ENCODE data around the gene RTN4. TPM values are rescaled to one million over a fixed set of nuclear protein-coding genes. Genes with fewer than 3 reads are reported as not detected.

Gene RTN4
- total and polyA plus RNA-seq, 5 donors from 2014 or later, result 84.2 to 151 (median 102) TPM

GRCh38 chr2:55031505-55031904, 18.7 kb downstream of the RTN4 start:
- Histone ChIP-seq H3K27ac (ENCODE audit: insufficient read depth, low read length, poor library complexity, severe bottlenecking) (no peak overlapping the region), H3K9me3 (ENCODE audit: control insufficient read depth in 2 of 2, low read length in 2 of 2) (no peaks in the 10 kb centered on the region), H3K4me3 (ENCODE audit: low read depth, low read length) (no peak overlapping the region), H3K4me1 (ENCODE audit: control insufficient read depth, insufficient read depth, low read length, poor library complexity, severe bottlenecking) (peaks cover 36% of the 10 kb centered on the region), H3K36me3 (ENCODE audit: control insufficient read depth, insufficient read depth, low read length) (no peaks in the 10 kb centered on the region), H3K27me3 (ENCODE audit: control insufficient read depth, insufficient read depth, low read length) (no peaks in the 10 kb centered on the region)
- Mint-ChIP-seq H3K4me1 (peaks cover 33 to 54% (median 51%) of the 10 kb centered on the region in 4 donors), H3K4me3 (no peak overlapping the region), H3K27me3 (no peaks in the 10 kb centered on the region), H3K27ac (peak overlapping the region in 2 of 3 donors; percentile 16 to 78), H3K9me3 (peaks cover 0 to 10% (median 3%) of the 10 kb centered on the region in 7 donors), H3K36me3 (peaks cover 3% of the 10 kb centered on the region)
- DNase-seq, result no peak
- ATAC-seq (ENCODE audit: low read depth in 2 of 2), result no peak

GRCh38 chr2:55030766-55031165, 19.5 kb downstream of the RTN4 start:
- H3K9me3 ChIP-seq (ENCODE audit: control insufficient read depth in 2 of 2, low read length in 2 of 2), result no peaks in the 10 kb centered on the region
- H3K27ac ChIP-seq (ENCODE audit: insufficient read depth, low read length, poor library complexity, severe bottlenecking), result no peak overlapping the region
- Mint-ChIP-seq H3K27ac (peak overlapping the region in 1 of 3 donors; percentile 14), H3K9me3 (peaks cover 0 to 7% (median 1%) of the 10 kb centered on the region in 7 donors), H3K4me3 (peak overlapping the region in 2 of 4 donors; percentile 23 to 51), H3K36me3 (peaks cover 3% of the 10 kb centered on the region), H3K4me1 (peaks cover 31 to 50% (median 47%) of the 10 kb centered on the region in 4 donors), H3K27me3 (no peaks in the 10 kb centered on the region)
- peaks cover 41% of the 10 kb centered on the region for H3K4me1 ChIP-seq (ENCODE audit: control insufficient read depth, insufficient read depth, low read length, poor library complexity, severe bottlenecking)
- no peak for ATAC-seq (ENCODE audit: low read depth in 2 of 2)
- no peak overlapping the region for H3K4me3 ChIP-seq (ENCODE audit: low read depth, low read length)
- H3K27me3 ChIP-seq (ENCODE audit: control insufficient read depth, insufficient read depth, low read length), result no peaks in the 10 kb centered on the region
- no peaks in the 10 kb centered on the region for H3K36me3 ChIP-seq (ENCODE audit: control insufficient read depth, insufficient read depth, low read length)
- no peak for DNase-seq

GRCh38 chr2:55029098-55029497, 21.2 kb downstream of the RTN4 start:
- H3K9me3 Mint-ChIP-seq, result no peaks in the 10 kb centered on the region
- peak overlapping the region; percentile 29 for H3K27ac ChIP-seq (ENCODE audit: insufficient read depth, low read length, poor library complexity, severe bottlenecking)
- no peaks in the 10 kb centered on the region for H3K36me3 ChIP-seq (ENCODE audit: control insufficient read depth, insufficient read depth, low read length)
- H3K27me3 ChIP-seq (ENCODE audit: control insufficient read depth, insufficient read depth, low read length), result no peaks in the 10 kb centered on the region
- H3K4me3 Mint-ChIP-seq, result peak overlapping the region in 2 of 4 donors; percentile 12 to 30
- ATAC-seq (ENCODE audit: low read depth in 2 of 2) (no peak), DNase-seq (no peak)
- H3K4me1 ChIP-seq (ENCODE audit: control insufficient read depth, insufficient read depth, low read length, poor library complexity, severe bottlenecking), result peaks cover 37% of the 10 kb centered on the region
- no peak overlapping the region for H3K4me3 ChIP-seq (ENCODE audit: low read depth, low read length)
- H3K27ac Mint-ChIP-seq, result peak overlapping the region in 1 of 3 donors; percentile 69
- H3K27me3 Mint-ChIP-seq, result no peaks in the 10 kb centered on the region
- H3K9me3 ChIP-seq (ENCODE audit: control insufficient read depth in 2 of 2, low read length in 2 of 2), result no peaks in the 10 kb centered on the region
- H3K36me3 Mint-ChIP-seq, result no peaks in the 10 kb centered on the region
- H3K4me1 Mint-ChIP-seq, result peaks cover 19 to 42% (median 34%) of the 10 kb centered on the region in 4 donors

- Histone ChIP-seq H3K4me1 (ENCODE audit: control insufficient read depth, insufficient read depth, low read length, poor library complexity, severe bottlenecking) (peaks cover 31% of the 10 kb centered on the region), H3K4me3 (ENCODE audit: low read depth, low read length) (no peak overlapping the region), H3K36me3 (ENCODE audit: control insufficient read depth, insufficient read depth, low read length) (no peaks in the 10 kb centered on the region), H3K9me3 (ENCODE audit: control insufficient read depth in 2 of 2, low read length in 2 of 2) (no peaks in the 10 kb centered on the region), H3K27ac (ENCODE audit: insufficient read depth, low read length, poor library complexity, severe bottlenecking) (no peak overlapping the region), H3K27me3 (ENCODE audit: control insufficient read depth, insufficient read depth, low read length) (no peaks in the 10 kb centered on the region)
- Mint-ChIP-seq H3K9me3 (no peaks in the 10 kb centered on the region), H3K4me3 (no peak overlapping the region), H3K36me3 (no peaks in the 10 kb centered on the region), H3K27ac (no peak overlapping the region), H3K27me3 (no peaks in the 10 kb centered on the region), H3K4me1 (peaks cover 13 to 33% (median 19%) of the 10 kb centered on the region in 4 donors)
- DNase-seq (no peak), ATAC-seq (ENCODE audit: low read depth in 2 of 2) (no peak)
Observed at GRCh38 chr2:55027226-55027625, 23.0 kb downstream of the RTN4 start.

GRCh38 chr2:55026202-55026601, 24.0 kb downstream of the RTN4 start:
- no peak overlapping the region for H3K4me3 ChIP-seq (ENCODE audit: low read depth, low read length)
- H3K27me3 ChIP-seq (ENCODE audit: control insufficient read depth, insufficient read depth, low read length), result no peaks in the 10 kb centered on the region
- peaks cover 6 to 30% (median 14%) of the 10 kb centered on the region in 4 donors for H3K4me1 Mint-ChIP-seq
- peaks cover 32% of the 10 kb centered on the region for H3K4me1 ChIP-seq (ENCODE audit: control insufficient read depth, insufficient read depth, low read length, poor library complexity, severe bottlenecking)
- H3K9me3 Mint-ChIP-seq, result no peaks in the 10 kb centered on the region
- no peaks in the 10 kb centered on the region for H3K36me3 ChIP-seq (ENCODE audit: control insufficient read depth, insufficient read depth, low read length)
- no peaks in the 10 kb centered on the region for H3K27me3 Mint-ChIP-seq
- ATAC-seq (ENCODE audit: low read depth in 2 of 2), result peak; percentile 17 to 37
- no peaks in the 10 kb centered on the region for H3K36me3 Mint-ChIP-seq
- no peak overlapping the region for H3K27ac ChIP-seq (ENCODE audit: insufficient read depth, low read length, poor library complexity, severe bottlenecking)
- DNase-seq, result peak in 1 of 3 donors; percentile 38
- H3K9me3 ChIP-seq (ENCODE audit: control insufficient read depth in 2 of 2, low read length in 2 of 2), result no peaks in the 10 kb centered on the region
- no peak overlapping the region for H3K27ac Mint-ChIP-seq
- H3K4me3 Mint-ChIP-seq, result no peak overlapping the region

- peaks cover under 1 to 26% (median 9%) of the 10 kb centered on the region in 4 donors for H3K4me1 Mint-ChIP-seq
- Histone ChIP-seq H3K27me3 (ENCODE audit: control insufficient read depth, insufficient read depth, low read length) (no peaks in the 10 kb centered on the region), H3K4me3 (ENCODE audit: low read depth, low read length) (no peak overlapping the region), H3K27ac (ENCODE audit: insufficient read depth, low read length, poor library complexity, severe bottlenecking) (no peak overlapping the region), H3K36me3 (ENCODE audit: control insufficient read depth, insufficient read depth, low read length) (no peaks in the 10 kb centered on the region), H3K9me3 (ENCODE audit: control insufficient read depth in 2 of 2, low read length in 2 of 2) (no peaks in the 10 kb centered on the region), H3K4me1 (ENCODE audit: control insufficient read depth, insufficient read depth, low read length, poor library complexity, severe bottlenecking) (peaks cover 32% of the 10 kb centered on the region)
- no peak for ATAC-seq (ENCODE audit: low read depth in 2 of 2)
- no peak for DNase-seq
- peak overlapping the region in 1 of 3 donors; percentile 69 for H3K27ac Mint-ChIP-seq
- peaks cover under 1% of the 10 kb centered on the region for H3K36me3 Mint-ChIP-seq
- H3K4me3 Mint-ChIP-seq, result peak overlapping the region in 2 of 4 donors; percentile 10 to 40
- H3K9me3 Mint-ChIP-seq, result no peaks in the 10 kb centered on the region
- H3K27me3 Mint-ChIP-seq, result no peaks in the 10 kb centered on the region
Observed at GRCh38 chr2:55025627-55026026, 24.6 kb downstream of the RTN4 start.

- Histone ChIP-seq H3K4me3 (ENCODE audit: low read depth, low read length) (no peak overlapping the region), H3K9me3 (ENCODE audit: control insufficient read depth in 2 of 2, low read length in 2 of 2) (no peaks in the 10 kb centered on the region), H3K27me3 (ENCODE audit: control insufficient read depth, insufficient read depth, low read length) (no peaks in the 10 kb centered on the region), H3K36me3 (ENCODE audit: control insufficient read depth, insufficient read depth, low read length) (no peaks in the 10 kb centered on the region), H3K27ac (ENCODE audit: insufficient read depth, low read length, poor library complexity, severe bottlenecking) (no peak overlapping the region), H3K4me1 (ENCODE audit: control insufficient read depth, insufficient read depth, low read length, poor library complexity, severe bottlenecking) (peaks cover 32% of the 10 kb centered on the region)
- peak overlapping the region in 2 of 4 donors; percentile 13 to 40 for H3K4me3 Mint-ChIP-seq
- no peaks in the 10 kb centered on the region for H3K27me3 Mint-ChIP-seq
- peaks cover 0 to 2% (median 0%) of the 10 kb centered on the region in 7 donors for H3K9me3 Mint-ChIP-seq
- H3K27ac Mint-ChIP-seq, result peak overlapping the region in 2 of 3 donors; percentile 56 to 69
- H3K4me1 Mint-ChIP-seq, result peaks cover 6 to 26% (median 9%) of the 10 kb centered on the region in 4 donors
- peaks cover 6% of the 10 kb centered on the region for H3K36me3 Mint-ChIP-seq
- DNase-seq (no peak), ATAC-seq (ENCODE audit: low read depth in 2 of 2) (no peak)
Observed at GRCh38 chr2:55025082-55025481, 25.2 kb downstream of the RTN4 start.

GRCh38 chr2:55022476-55022875, 27.8 kb downstream of the RTN4 start:
- ATAC-seq (ENCODE audit: low read depth in 2 of 2) (no peak), DNase-seq (no peak)
- Mint-ChIP-seq H3K27me3 (no peaks in the 10 kb centered on the region), H3K4me1 (peaks cover 21 to 31% (median 27%) of the 10 kb centered on the region in 4 donors), H3K36me3 (peaks cover 23% of the 10 kb centered on the region), H3K27ac (no peak overlapping the region), H3K4me3 (no peak overlapping the region), H3K9me3 (peaks cover 0 to 5% (median 0%) of the 10 kb centered on the region in 7 donors)
- H3K36me3 ChIP-seq (ENCODE audit: control insufficient read depth, insufficient read depth, low read length), result no peaks in the 10 kb centered on the region
- H3K27ac ChIP-seq (ENCODE audit: insufficient read depth, low read length, poor library complexity, severe bottlenecking), result no peak overlapping the region
- no peaks in the 10 kb centered on the region for H3K27me3 ChIP-seq (ENCODE audit: control insufficient read depth, insufficient read depth, low read length)
- no peaks in the 10 kb centered on the region for H3K9me3 ChIP-seq (ENCODE audit: control insufficient read depth in 2 of 2, low read length in 2 of 2)
- H3K4me3 ChIP-seq (ENCODE audit: low read depth, low read length), result no peak overlapping the region
- peaks cover 32% of the 10 kb centered on the region for H3K4me1 ChIP-seq (ENCODE audit: control insufficient read depth, insufficient read depth, low read length, poor library complexity, severe bottlenecking)

Data from CD4-positive, CD25-positive, alpha-beta regulatory T cell (primary cell).